Neuronal stem cell (in vitro differentiated cells): Measurements from ENCODE around the gene TNFRSF13B.
"Not testable (repeated sequence)": the region's sequence is repeated elsewhere in the genome, so short reads cannot be mapped to it uniquely, and the experiment has no call there.

Experiments
- DNase-seq: peaks from one replicate; pipeline ENCODE4 v3.0.0-alpha.2; 2013; ENCODE audit warnings: low spot score
- H2AFZ ChIP-seq: one replicate; pipeline ENCODE4 v1.6.1; 2013; ENCODE audit warnings: mild to moderate bottlenecking, low read length, inconsistent platforms
- H2AK5ac ChIP-seq: 2 replicates; pipeline ENCODE4 v1.6.1; 2013; ENCODE audit warnings: low read depth, mild to moderate bottlenecking, inconsistent platforms, low read length, moderate library complexity, mixed read lengths
- H2BK120ac ChIP-seq: 2 replicates; pipeline ENCODE4 v1.6.1; 2013; ENCODE audit warnings: low read depth, mild to moderate bottlenecking, inconsistent platforms, low read length, moderate library complexity, mixed read lengths
- H2BK12ac ChIP-seq: one replicate; pipeline ENCODE4 v1.6.1; 2013; ENCODE audit warnings: low read length, inconsistent platforms
- H2BK15ac ChIP-seq: 2 replicates; pipeline ENCODE4 v1.6.1; 2013; ENCODE audit warnings: mild to moderate bottlenecking, low read length, inconsistent platforms, mixed read lengths
- H2BK5ac ChIP-seq: one replicate; pipeline ENCODE4 v1.6.1; 2013; ENCODE audit warnings: inconsistent platforms, mild to moderate bottlenecking, low read length, moderate library complexity
- H3K14ac ChIP-seq: one replicate; pipeline ENCODE4 v1.6.1; 2013; ENCODE audit warnings: low read length, inconsistent platforms
- H3K18ac ChIP-seq: 2 replicates; pipeline ENCODE4 v1.6.1; 2013; ENCODE audit warnings: low read length, inconsistent platforms
- H3K23ac ChIP-seq: 2 replicates; pipeline ENCODE4 v1.6.1; 2013; ENCODE audit warnings: low read depth, mild to moderate bottlenecking, mixed read lengths, low read length, inconsistent platforms; ENCODE audit not compliant: poor library complexity
- H3K27ac ChIP-seq: replicated peaks from 3 replicates; pipeline ENCODE4 v1.5.1; 2013; ENCODE audit warnings: low read length, inconsistent platforms
- H3K27me3 ChIP-seq, 3 experiments: 2 replicates each; pipeline ENCODE4 v1.6.1; 2013; ENCODE audit warnings: low read length in 3 of 3, mild to moderate bottlenecking in 2 of 3, inconsistent platforms in 1 of 3, low read depth in 1 of 3, mixed read lengths in 1 of 3, moderate library complexity in 1 of 3; ENCODE audit not compliant: control insufficient read depth in 3 of 3, insufficient read depth in 3 of 3
- H3K36me3 ChIP-seq, 2 donors: replicated peaks in 1 of 2; 2 replicates each; pipeline ENCODE4 v1.6.1; 2013; ENCODE audit warnings: low read length in 2 of 2; ENCODE audit not compliant: control insufficient read depth in 2 of 2, insufficient read depth in 2 of 2
- H3K4ac ChIP-seq: 2 replicates; pipeline ENCODE4 v1.6.1; 2013; ENCODE audit warnings: inconsistent platforms, mild to moderate bottlenecking, low read length, moderate library complexity
- H3K4me1 ChIP-seq, 2 donors: 1 replicate in 1 of 2; 2 replicates in 1 of 2; pipeline ENCODE4 v1.6.1; 2013; ENCODE audit warnings: low read length in 2 of 2, low read depth in 1 of 2; ENCODE audit not compliant: control insufficient read depth in 2 of 2, insufficient read depth in 1 of 2
- H3K4me2 ChIP-seq: one replicate; pipeline ENCODE4 v1.6.1; 2013; ENCODE audit warnings: mild to moderate bottlenecking, low read length, inconsistent platforms; ENCODE audit not compliant: insufficient read depth, poor library complexity, severe bottlenecking
- H3K4me3 ChIP-seq, 2 donors: 2 replicates each; pipeline ENCODE4 v1.5.1; 2013; ENCODE audit warnings: low read length in 2 of 2, mild to moderate bottlenecking in 2 of 2, inconsistent platforms in 1 of 2, moderate library complexity in 1 of 2
- H3K79me1 ChIP-seq: one replicate; pipeline ENCODE4 v1.6.1; 2013; ENCODE audit warnings: low read depth, mild to moderate bottlenecking, inconsistent platforms, low read length, moderate library complexity
- H3K9ac ChIP-seq: one replicate; pipeline ENCODE4 v1.6.1; 2013; ENCODE audit warnings: mild to moderate bottlenecking, low read depth, low read length, inconsistent platforms; ENCODE audit not compliant: poor library complexity
- H3K9me3 ChIP-seq, 2 donors: replicated peaks in 1 of 2; 2 replicates each; pipeline versions ENCODE3 to v1.6.1; 2013; ENCODE audit warnings: low read length in 2 of 2, mild to moderate bottlenecking in 2 of 2, inconsistent platforms in 1 of 2, low read depth in 1 of 2, mixed read lengths in 1 of 2, moderate library complexity in 1 of 2; ENCODE audit not compliant: control insufficient read depth in 2 of 2, insufficient read depth in 1 of 2
- H4K8ac ChIP-seq: one replicate; pipeline ENCODE4 v1.6.1; 2013; ENCODE audit warnings: low read depth, mild to moderate bottlenecking, inconsistent platforms, low read length, moderate library complexity
- H4K91ac ChIP-seq: one replicate; pipeline ENCODE4 v1.6.1; 2013; ENCODE audit warnings: low read length, low read depth, mild to moderate bottlenecking, inconsistent platforms; ENCODE audit not compliant: poor library complexity
- WGBS, 2 donors: extraction: QIAGEN DNeasy Blood & Tissue Kit; methylation state at CpG; one replicate each; pipeline ENCODE4 v1.1.7; 2013; ENCODE audit warnings: missing lambda C conversion rate in 2 of 2, mixed read lengths in 1 of 2; ENCODE audit not compliant: insufficient read length in 2 of 2, insufficient replicate concordance in 1 of 2; ENCODE audit errors: extremely low coverage in 2 of 2; 5-methylcytosine and 5-hydroxymethylcytosine counted together

TNFRSF13B gene

GRCh38 chr17:16973760-16974540, 2.0 kb upstream of the TNFRSF13B start:
- H3K4me1 ChIP-seq = peaks cover 0 to 4% of the 10 kb centered on the region in 2 donors
- H2BK5ac ChIP-seq = no peak overlapping the region
- no peak overlapping the region for H2AK5ac ChIP-seq
- H3K14ac ChIP-seq = no peak overlapping the region
- H3K9ac ChIP-seq = no peak overlapping the region
- no peak overlapping the region for H2BK12ac ChIP-seq
- no peaks in the 10 kb centered on the region for H3K79me1 ChIP-seq
- no peak overlapping the region for H3K23ac ChIP-seq
- WGBS, 2 donors = no CpG with 5 or more reads among the region's 13 CpGs
- H3K9me3 ChIP-seq = no peaks in the 10 kb centered on the region
- peak overlapping the region; percentile 45 for H2AFZ ChIP-seq
- H3K18ac ChIP-seq = peak overlapping the region; percentile 13
- no peak overlapping the region for H3K4me3 ChIP-seq
- H3K27me3 ChIP-seq = peaks cover 0 to 23% (median 0%) of the 10 kb centered on the region in 3 experiments
- no peak overlapping the region for H2BK15ac ChIP-seq
- no peak overlapping the region for H3K4ac ChIP-seq
- H4K91ac ChIP-seq = no peak overlapping the region
- H3K27ac ChIP-seq = no peak overlapping the region
- no peaks in the 10 kb centered on the region for H3K36me3 ChIP-seq
- DNase-seq = no peak
- H4K8ac ChIP-seq = no peak overlapping the region
- no peak overlapping the region for H2BK120ac ChIP-seq
- no peak overlapping the region for H3K4me2 ChIP-seq

- Histone ChIP-seq H3K9ac (peak overlapping the region; percentile 12), H3K18ac (peak overlapping the region; percentile 23), H3K27me3 (peaks cover 0 to 27% (median 0%) of the 10 kb centered on the region in 3 experiments)
- H2BK12ac ChIP-seq, H3K36me3 ChIP-seq, H3K27ac ChIP-seq, H2BK5ac ChIP-seq, H3K4me3 ChIP-seq, DNase-seq, H3K14ac ChIP-seq, H3K4me1 ChIP-seq, H3K4ac ChIP-seq, H4K91ac ChIP-seq, H2BK15ac ChIP-seq, H3K79me1 ChIP-seq, H2AK5ac ChIP-seq, H2AFZ ChIP-seq, H3K23ac ChIP-seq, H3K9me3 ChIP-seq, H4K8ac ChIP-seq, H3K4me2 ChIP-seq, H2BK120ac ChIP-seq: not testable (repeated sequence)
- no CpG with 5 or more reads among the region's 10 CpGs for WGBS, 2 donors
Measured at GRCh38 chr17:16973043-16973442, 1.1 kb upstream of the TNFRSF13B start.

GRCh38 chr17:16972346-16972745, 428 bp upstream of the TNFRSF13B start:
- Histone ChIP-seq H3K4me1 (peaks cover 0 to 2% of the 10 kb centered on the region in 2 donors), H2BK120ac (no peak overlapping the region), H3K4me3 (no peak overlapping the region), H3K36me3 (no peaks in the 10 kb centered on the region), H2BK15ac (no peak overlapping the region), H3K79me1 (no peaks in the 10 kb centered on the region), H3K9ac (no peak overlapping the region), H3K27me3 (peaks cover 0 to 27% (median 0%) of the 10 kb centered on the region in 3 experiments), H3K4me2 (no peak overlapping the region), H2BK12ac (no peak overlapping the region), H4K8ac (no peak overlapping the region), H3K23ac (no peak overlapping the region), H3K27ac (no peak overlapping the region), H3K18ac (no peak overlapping the region), H2BK5ac (no peak overlapping the region), H4K91ac (no peak overlapping the region), H2AFZ (no peak overlapping the region), H3K4ac (no peak overlapping the region), H3K9me3 (no peaks in the 10 kb centered on the region), H3K14ac (no peak overlapping the region), H2AK5ac (no peak overlapping the region)
- DNase-seq = no peak
- no CpG with 5 or more reads among the region's 6 CpGs for WGBS, 2 donors

- Histone ChIP-seq H3K36me3 (no peaks in the 10 kb centered on the region), H3K27ac (no peak overlapping the region), H2AFZ (no peak overlapping the region), H2BK120ac (no peak overlapping the region), H3K27me3 (peaks cover 0 to 21% (median 0%) of the 10 kb centered on the region in 3 experiments), H2BK5ac (no peak overlapping the region), H3K9ac (no peak overlapping the region), H3K9me3 (no peaks in the 10 kb centered on the region), H3K79me1 (no peaks in the 10 kb centered on the region), H2BK12ac (no peak overlapping the region), H3K4me3 (no peak overlapping the region), H3K14ac (no peak overlapping the region), H3K23ac (no peak overlapping the region), H3K18ac (peak overlapping the region; percentile 27), H4K91ac (no peak overlapping the region), H3K4ac (no peak overlapping the region), H3K4me1 (peaks cover 0 to 2% of the 10 kb centered on the region in 2 donors), H3K4me2 (no peak overlapping the region), H2BK15ac (no peak overlapping the region), H4K8ac (no peak overlapping the region), H2AK5ac (peak overlapping the region; percentile 43)
- DNase-seq = no peak
- WGBS, 2 donors = no CpG with 5 or more reads among the region's 13 CpGs
Measured at GRCh38 chr17:16969931-16970906, 1.7 kb downstream of the TNFRSF13B start.
